Left forelimb (tissue), 1 donor: ENCODE results near the gene GRIK1.

Experiments
- DNase-seq: peaks from one replicate; pipeline ENCODE4 v3.0.0-alpha.2; 2018; ENCODE audit warnings: low spot score

The GRIK1 gene

DNA sequence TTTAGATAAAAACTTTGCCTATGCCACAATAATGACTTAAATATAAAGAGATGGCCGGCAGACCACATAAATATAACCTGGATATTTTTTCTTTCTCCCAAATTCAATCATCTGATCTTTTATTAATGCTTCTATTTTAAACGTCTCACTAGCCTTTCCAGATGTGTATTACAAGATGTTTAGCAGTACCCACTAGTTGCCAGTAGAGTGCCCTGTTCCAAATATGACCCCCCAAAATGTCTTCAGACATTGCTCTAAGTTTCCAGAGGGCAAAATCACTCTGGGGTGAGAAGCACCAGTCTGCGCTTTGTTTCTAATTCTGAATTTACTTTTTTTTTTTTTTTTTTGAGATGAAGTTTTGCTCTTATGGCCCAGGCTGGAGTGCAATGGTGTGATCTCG is 268.1 kb downstream of the GRIK1 start:
- no peak for DNase-seq

DNA sequence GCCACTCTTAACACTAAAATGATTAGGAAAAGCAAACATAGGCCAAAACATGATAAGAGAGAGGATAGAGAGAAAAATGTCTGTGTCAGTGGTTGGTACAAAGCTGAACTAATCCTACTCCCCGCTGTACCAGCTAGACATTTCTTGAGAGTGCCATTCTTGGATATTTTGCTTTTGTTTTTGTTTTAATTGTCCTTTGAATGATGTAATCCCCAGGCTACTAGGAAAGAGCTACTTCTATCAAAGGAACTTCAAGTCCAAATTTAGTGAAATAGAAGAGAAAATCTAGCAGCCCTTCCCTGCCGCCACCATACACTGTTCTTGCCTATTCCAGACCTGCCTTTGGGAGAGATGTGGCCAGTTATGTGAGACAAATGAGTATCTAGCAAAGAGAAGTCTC is 269.6 kb downstream of the GRIK1 start:
- DNase-seq, result no peak

DNA sequence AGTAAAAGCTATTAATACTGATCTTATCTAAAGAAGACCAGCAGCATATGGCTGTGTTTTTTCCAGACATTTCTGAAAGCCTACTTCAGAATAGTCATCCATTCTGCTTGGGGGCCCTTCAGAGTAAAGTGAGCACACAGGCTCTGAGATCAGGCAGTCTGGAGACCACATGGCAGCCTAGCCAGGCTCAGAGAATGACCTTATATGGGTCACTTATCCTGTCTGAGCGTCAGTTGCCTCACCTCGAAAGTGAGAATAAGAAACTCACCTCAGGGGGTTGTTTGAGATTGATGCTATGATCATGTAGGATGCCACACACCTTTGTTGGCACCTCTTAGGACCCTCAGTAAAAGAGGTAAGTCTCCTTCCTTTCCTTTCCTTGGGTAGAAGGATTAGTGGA is 270.4 kb downstream of the GRIK1 start:
- DNase-seq, result no peak

DNA sequence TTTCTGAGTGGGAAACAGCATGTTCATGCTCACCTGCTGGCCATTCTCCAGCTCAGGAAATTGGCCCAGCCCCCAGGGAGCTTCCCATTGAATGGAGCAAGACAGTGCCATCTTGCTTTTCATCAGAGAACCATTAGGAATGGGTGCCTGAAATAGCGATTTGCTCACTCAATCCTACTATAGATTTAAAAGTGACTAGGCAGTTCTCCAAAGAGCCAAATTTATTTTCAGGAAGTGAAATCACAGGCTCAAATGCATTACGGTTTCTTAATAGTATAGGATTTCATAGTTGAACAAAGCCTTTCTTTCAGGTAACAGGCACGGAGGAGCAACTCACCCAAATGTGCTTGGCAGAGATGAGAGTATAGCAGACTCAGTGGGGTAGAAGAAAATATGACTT is 272.1 kb downstream of the GRIK1 start:
- DNase-seq, result no peak

DNA sequence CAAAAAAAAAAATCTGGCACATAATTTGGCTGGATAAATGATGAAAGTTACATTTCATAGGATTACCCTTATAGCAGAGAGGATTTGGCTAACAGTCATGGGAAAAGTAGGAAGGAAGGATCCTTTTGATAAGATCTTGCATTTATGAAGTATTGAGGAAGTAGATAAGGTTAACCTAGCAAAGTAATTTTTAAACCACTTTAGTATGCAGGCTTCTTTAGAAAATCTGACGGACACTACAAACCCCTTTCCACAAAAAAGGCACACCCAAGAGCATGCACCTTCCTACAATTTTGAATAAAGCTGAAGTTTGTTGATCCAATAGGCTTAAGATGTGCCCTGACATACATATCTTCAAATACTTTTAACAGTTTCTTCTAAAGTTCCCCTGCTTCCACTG is 275.2 kb downstream of the GRIK1 start:
- DNase-seq, result no peak

DNA sequence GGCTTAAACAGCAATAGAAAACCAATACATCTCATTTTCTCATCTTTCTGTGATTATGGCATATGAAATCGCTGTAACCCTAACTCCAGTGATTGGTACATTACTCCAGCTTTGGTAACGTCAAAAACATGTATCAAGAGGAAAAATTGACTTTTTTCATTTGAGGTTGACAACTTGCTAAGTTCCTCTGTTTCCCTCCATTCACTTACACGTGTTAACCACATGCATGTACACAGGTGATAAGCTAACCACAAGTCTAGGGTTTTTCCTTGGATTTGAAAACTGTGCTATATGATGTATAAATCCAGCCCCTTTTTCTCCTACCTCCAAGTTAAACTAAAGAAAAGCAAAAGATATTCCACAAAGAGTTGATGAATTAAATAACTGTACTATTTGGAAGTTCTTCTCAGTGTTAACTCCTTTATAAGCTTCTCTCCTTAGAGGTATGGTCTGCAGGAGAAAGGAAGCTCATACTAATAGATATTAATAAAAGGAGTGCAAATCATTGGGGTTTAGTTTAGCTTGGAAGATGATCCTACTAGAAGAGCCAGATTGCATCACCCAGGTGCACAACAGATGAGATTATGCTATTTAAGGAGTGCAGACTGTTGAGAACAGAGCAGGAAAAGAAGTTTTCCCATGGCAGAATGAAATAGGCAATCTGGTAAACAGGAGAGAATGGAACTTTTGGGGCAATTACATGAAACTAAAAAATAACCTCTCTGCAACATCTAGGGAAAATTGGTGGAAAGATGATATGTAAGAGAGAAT is 277.9 kb downstream of the GRIK1 start:
- DNase-seq, result no peak

DNA sequence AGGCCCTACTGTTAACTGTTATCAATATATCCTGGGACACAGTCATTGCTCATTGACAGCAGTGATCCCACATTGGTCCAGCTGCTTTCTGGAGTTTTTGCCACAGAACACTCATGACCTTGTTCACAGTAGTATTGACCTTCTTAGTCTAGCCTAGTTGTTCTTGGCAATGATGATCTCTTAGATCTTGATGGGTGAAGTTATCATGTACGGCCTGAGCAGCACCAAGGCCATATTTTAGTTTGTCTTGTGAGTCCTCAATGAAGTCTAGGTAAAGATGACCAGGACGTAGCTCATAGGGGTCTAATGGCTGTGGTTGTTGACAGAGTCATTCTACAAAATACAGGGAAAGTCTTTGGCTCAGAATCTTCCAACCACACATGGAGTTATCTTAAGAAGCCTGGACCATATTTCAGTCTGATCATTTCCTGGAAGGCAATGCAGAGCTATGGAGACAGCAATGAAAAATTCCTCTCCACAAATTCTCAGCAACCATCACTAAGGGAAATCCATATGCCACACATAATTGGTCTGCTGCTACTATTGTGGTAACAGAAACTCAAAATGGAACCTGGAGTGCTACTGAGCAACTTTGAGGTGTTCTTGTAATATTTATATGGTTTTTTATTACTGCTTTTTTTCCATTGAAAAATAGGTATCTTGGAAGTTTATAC is 279.6 kb downstream of the GRIK1 start:
- DNase-seq, result no peak

DNA sequence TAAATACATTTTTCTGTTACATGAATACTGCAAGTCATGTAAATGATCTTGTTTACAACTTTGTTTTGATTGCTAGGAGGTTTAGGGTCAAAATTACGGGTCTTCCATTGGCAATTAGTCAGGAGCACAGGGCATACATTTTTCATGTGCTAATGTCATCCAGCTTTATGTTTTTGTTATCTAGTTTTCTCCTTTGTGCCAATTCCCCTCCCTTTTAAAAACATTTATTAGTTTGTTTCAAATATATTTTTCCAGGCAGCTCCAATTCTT is 280.9 kb downstream of the GRIK1 start:
- DNase-seq, result no peak

DNA sequence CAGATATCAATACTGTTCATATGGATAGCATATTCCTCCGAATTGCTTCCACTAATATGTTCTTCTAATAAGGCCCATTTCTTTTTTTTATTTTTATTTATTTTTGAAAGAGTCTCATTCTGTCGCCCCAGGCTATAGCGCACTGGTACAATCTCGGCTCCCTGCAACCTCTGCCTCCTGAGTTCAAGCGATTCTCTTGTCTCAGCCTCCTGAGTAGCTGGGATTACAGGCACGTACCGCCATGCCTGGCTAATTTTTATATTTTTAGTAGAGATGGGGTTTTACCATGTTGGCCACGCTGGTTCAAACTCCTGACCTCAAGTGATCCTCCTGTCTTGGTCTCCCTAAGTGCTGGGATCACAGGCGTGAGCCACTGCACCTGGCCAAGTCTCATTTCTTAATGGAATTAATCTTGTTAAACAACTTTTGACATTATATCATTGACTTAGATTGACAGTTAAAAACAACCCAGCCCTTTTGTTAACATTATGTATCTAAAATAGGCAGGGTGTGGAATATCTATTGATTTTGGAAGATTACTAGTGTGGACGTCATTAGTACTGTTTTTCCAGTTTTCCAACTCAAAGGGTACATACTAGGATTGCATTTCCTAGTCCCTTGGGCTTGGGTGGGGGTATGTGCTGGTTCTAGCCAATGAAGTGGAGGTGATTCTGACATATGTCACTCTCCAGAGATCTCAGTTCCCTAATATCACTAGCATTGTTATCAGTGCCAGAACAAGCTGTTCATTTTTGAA is 281.4 kb downstream of the GRIK1 start:
- no peak for DNase-seq

DNA sequence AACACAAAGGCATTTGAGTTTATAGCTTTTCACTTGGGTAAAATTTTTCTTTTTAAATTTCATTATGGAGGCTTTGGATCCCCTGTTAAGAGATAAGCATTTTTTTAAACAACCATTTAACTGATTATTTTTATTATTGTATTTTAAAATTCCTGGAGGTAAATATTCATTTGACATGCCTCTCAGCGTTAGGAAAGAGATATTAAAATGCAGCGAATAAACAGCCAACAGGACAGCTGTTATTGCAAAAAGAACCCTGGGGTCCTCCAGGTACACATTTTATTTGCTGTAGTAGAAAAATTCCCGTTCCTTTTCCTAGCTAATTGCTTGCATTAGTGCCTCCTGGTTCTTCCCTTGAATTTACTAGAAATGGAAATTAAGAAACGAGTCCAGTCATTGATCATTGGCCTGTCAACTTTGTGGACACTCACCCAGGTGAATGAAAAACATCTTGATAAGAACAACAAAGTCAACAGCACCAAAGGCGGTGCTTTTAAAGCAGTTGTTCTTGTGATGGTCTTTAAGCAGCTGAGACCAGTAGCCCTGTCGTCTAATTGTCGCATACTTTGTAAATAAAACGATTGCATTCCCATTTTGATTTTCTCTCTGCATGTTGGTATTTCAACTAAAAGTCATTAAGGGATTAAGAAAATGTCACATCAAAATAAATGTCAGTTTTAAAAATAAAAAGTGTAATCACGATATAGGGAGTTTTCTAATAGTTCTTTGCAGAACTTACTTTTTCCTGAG is 282.4 kb downstream of the GRIK1 start:
- no peak for DNase-seq

DNA sequence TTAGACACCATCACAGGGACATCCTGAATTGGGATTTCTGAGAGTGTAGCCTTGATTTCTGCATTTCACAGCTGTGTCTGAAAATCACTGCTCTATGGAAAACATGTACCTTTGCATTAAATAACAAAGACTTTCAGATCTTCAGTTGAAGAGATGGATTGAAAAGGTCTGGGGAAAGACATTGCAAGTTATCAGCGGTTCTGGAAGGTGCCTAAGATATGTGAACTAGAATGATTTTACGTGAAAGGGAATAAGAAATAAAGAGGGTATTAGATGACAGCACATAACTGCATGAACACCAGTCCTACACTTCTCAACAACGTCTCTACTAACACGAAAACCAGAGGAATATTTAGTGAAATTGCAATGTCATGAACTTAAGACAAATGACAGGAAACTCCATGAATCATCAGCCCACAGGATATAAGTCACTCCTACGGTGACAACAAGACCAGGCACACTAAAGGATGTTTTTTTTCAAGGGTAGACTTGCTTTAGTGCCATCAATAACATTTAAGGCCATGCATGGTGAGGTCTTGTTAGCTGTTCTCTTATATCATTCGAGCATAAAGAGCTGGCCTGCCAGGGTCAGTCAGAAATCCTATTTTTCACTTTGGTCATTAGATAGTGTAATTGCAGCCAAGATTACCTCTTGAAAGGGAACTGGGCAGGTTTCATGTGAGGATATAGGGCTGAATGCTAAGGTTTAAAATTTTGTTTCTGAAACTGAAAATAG is 283.1 kb downstream of the GRIK1 start:
- DNase-seq, result no peak

DNA sequence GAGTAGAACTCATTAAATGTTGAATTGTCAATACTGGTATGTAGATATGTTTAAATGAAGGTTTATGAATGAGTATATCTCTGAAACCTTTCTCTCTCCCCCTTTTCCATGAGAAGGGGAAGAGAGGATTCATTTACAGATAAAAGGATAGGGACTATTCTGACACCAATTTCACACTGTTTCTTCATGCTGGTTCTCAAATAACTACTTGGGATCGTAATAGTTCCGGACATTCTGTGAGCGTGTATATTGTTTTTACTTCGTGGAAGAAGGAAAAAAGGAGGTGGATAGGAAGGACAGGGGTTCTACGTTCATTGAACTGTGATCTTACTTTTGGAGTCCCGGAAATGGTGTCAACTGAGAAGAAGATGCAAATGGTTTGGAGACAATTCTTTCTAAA is 284.2 kb downstream of the GRIK1 start:
- no peak for DNase-seq

DNA sequence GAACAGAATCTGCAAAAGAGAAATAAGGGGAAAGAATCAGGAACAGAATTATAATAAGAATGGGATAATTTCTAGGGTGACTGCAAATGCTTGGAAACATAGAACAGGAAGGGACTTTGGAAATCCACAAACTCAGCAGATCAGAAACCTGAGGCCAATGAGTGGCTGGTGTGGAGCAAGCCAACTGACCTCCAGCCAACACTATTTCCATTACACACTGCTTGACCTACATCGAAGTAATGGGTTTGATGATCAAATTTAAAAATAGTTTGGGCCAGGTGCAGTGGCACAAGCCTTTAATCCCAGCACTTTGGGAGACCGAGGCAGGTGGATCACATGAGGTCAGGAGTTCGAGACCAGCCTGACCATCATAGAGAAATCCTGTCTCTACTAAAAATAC is 284.9 kb downstream of the GRIK1 start:
- no peak for DNase-seq

DNA sequence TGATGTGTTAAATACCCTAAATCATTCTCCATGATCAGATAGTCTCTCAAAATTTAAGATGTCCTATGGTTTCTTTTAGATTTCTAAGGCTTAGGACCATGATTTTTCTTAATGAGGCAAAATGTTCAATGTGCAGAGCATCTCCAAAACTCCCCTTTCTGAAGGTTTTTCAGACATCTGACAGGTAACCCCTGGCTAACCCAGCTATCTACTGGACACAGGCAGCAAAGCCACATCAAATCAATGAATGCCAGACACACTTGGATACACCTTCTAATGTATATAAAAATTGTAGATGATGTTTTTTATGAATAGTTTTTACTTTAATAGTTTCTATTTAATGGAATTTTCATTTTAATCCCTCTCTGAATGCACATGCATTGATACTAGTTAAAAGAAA is 285.6 kb downstream of the GRIK1 start:
- DNase-seq, result no peak

DNA sequence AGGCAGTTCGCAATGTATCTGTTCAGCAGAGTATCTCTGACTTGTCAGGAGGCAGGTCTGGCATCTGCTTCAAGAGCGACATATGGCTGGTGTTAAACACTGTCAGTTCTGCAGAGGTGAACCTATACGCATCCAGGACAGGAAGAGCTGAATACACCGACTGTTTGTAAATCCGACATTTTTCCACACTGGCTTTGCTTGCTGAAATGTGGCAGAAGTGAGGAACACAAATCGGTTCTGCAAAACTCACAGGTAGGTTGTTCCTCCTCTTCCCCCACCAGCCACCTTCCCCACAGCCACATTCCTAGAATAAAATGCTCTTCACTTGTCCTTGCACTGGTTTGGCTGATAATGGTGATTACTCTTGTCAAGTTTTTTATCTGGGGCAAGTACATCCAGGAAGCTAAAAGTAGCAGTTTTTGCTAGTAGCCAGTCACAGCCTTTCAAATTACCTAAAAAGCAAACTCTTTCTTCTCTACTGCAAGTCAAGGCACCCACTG is 289.2 kb downstream of the GRIK1 start:
- no peak for DNase-seq

DNA sequence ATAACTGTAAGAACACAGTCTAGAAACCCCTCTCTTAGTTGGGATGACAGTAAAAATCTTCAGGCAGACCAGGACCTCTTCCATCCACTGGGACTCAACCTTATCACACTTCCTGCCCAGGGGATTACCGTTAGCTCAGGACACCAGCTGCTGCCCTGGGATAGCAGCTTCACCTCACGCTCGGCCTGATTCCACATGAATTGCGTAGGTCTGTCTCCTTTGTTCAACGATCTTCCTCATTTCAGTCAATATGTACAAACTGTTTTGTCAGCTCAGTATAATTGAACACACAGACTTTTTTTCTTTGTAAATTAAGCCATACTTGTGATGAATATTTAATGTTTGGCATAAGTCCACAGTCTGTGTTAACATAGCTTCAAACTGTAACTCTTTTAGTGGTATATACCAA is 290.4 kb downstream of the GRIK1 start:
- no peak for DNase-seq

DNA sequence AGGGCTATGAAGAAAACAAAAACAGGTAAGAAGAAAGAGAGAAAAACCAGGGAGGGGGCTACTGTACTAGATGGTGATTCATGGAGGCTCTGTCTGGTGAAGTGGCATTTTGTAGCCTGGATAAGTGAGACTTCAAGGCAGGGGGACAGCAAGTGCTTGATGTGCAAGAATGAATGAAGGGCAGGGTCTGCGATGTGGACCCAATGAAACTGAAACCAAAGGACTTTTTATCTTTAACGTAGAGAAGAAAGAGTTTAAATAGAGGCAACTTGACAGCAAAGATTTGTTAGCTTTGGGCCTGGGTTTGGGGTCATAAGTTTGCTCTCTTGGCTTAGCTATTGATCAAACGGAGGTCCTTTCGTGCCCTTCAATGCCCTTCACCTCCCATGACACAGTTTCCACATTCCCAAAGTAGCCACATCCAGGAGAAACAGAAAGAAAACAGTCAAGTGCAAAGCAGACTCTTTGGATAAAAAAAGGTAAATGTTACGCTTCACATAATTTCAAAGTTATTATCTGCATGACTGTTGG is 291.0 kb downstream of the GRIK1 start:
- no peak for DNase-seq

DNA sequence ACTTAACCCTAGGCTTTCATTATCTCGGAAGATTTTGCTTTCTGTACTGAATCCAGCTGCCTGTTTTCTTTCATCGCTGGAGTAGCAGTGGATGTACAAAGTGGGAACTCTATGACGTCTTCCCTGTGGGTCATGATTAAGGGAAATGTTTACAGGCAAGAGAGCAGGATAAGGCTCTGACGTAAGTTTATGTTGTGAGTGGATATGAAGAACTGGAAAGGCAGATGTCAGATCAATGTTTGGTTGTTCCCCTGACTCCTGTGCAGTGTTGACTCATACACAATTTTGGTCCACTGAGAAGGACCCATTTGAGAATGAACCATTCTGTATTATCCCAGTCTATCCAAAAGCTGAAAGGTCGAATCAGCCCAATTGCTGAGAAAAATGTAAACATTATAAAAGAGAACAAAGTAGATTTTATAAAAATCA is 292.4 kb downstream of the GRIK1 start:
- no peak for DNase-seq

DNA sequence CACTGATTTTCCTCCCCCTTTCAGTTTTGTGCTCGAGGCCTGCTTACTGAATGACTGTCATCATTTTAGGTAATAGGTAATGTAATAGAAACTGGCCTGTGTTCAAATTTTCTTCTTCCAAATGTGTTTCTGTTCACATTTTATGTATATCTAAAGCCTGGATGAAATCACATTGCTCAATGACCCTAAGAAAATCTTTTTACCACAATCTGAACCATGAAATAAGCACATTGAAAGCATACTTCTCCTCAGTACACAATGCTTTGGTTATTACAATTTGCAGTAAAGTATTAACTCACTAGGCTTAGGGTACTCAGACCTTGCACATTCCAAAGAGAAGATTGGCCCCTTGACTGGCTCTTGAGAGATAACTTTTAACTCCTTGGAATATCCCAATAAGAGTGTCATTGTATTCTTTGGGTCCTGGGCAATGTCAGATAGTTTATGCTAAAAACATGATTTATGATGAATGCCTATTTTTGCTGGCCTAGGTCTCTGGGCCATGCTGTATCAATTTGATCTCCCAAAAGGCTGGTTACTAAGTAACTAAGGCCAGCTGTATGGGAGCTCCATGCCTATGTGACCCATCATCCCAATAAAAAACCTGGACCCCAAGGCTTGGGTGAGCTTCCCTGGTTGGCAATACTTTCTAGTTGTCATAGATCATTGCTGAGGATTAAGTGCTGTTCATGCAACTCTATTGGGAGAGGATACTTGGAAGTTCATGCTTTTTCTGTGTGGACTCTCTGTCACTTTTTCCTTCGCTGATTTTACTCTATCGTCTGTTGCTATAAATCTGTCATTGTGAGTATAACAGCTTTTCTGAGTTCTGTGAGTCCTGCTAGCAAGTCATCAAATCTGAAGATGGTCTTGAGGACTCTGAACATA is 293.9 kb downstream of the GRIK1 start:
- no peak for DNase-seq

DNA sequence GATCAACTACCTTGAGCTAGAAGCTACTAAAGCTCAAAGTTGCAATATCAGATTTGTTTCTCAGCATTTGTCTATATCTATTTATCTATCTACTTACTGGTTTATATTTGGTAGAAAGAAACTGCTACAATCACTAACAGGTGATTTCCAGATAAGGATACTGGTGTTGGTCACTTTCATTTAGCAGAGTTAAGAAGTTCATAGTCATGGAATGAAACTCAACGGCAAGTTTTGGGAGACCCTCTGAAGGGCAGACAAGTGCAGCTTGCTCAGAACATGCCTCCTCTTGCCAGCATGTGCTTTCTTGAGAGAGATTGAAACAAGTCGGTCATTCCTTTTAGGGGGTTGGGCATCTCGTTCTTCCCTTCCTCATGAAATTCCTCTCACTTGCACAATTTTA is 296.5 kb downstream of the GRIK1 start:
- no peak for DNase-seq
